Smooth muscle cell of the brain vasculature (primary cell): ENCODE results near the gene PARP11.

ENCODE experiments used
- DNase-seq: peaks from one replicate; pipeline ENCODE4 v3.0.0-alpha.2; 2012; ENCODE audit warnings: low read depth, low spot score

Gene PARP11

GRCh38 chr12:3821441-3821840, 51.8 kb downstream of the PARP11 start:
- DNase-seq: no peak

- no peak for DNase-seq
These were observed 53.1 kb downstream of the PARP11 start for GRCh38 chr12:3820122-3820521.

GRCh38 chr12:3816266-3816665, 56.9 kb downstream of the PARP11 start:
- DNase-seq: no peak

GRCh38 chr12:3815094-3815766, 58.0 kb downstream of the PARP11 start:
- no peak for DNase-seq

- no peak for DNase-seq
These were observed 62.7 kb downstream of the PARP11 start for GRCh38 chr12:3810540-3810939.

- DNase-seq: no peak
These were observed 63.2 kb downstream of the PARP11 start for GRCh38 chr12:3810016-3810370.

GRCh38 chr12:3809357-3810015, 63.7 kb downstream of the PARP11 start:
- DNase-seq: no peak

GRCh38 chr12:3805077-3805476, 68.1 kb downstream of the PARP11 start:
- no peak for DNase-seq

- DNase-seq: peak; percentile 51
These were observed 69.2 kb downstream of the PARP11 start for GRCh38 chr12:3803865-3804472.

- DNase-seq: no peak
These were observed 70.5 kb downstream of the PARP11 start for GRCh38 chr12:3802721-3803120.

GRCh38 chr12:3797531-3798048, 75.6 kb downstream of the PARP11 start:
- DNase-seq: no peak

- no peak for DNase-seq
These were observed 77.6 kb downstream of the PARP11 start for GRCh38 chr12:3795492-3796133.

- no peak for DNase-seq
These were observed 78.1 kb downstream of the PARP11 start for GRCh38 chr12:3795066-3795465.

GRCh38 chr12:3792623-3793288, 80.4 kb downstream of the PARP11 start:
- DNase-seq: no peak

GRCh38 chr12:3791256-3791874, 81.8 kb downstream of the PARP11 start:
- no peak for DNase-seq

- no peak for DNase-seq
These were observed 82.6 kb downstream of the PARP11 start for GRCh38 chr12:3790642-3791041.

GRCh38 chr12:3789838-3790237, 83.4 kb downstream of the PARP11 start:
- no peak for DNase-seq

- no peak for DNase-seq
These were observed 95.9 kb downstream of the PARP11 start for GRCh38 chr12:3777206-3777809.

GRCh38 chr12:3775385-3776035, 97.7 kb downstream of the PARP11 start:
- no peak for DNase-seq

- no peak for DNase-seq
These were observed 100.8 kb downstream of the PARP11 start for GRCh38 chr12:3772380-3772779.
